HG03159 (cell line): ENCODE results near the gene TEX13D.

Experiments
- ATAC-seq: cut with Tn5 transposase; IDR thresholded peaks from one replicate; pipeline ENCODE4 v1.9.1; 2021; ENCODE audit warnings: mild to moderate bottlenecking, moderate library complexity; ENCODE audit not compliant: unreplicated experiment

Gene TEX13D

DNA sequence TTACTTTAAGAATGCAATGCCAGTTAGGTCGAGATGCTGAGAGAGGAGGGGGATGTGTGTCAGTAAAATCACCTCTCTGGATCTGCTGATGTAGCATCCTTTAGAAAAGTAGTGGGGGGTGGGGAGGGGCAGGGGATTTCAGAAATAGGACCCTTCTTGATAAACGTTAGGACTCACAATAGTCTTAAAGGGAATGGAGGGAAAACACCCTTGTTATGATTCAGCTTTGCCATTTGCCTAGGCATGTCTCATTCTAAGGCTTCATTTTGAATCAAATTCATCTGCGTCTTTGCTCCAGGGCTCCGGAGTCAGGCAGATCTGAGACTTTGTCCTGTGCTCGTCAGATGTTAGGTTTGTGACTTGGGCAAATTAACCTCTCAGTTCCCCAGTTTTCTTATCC, 14.8 kb downstream of the TEX13D start:
- no peak for ATAC-seq

DNA sequence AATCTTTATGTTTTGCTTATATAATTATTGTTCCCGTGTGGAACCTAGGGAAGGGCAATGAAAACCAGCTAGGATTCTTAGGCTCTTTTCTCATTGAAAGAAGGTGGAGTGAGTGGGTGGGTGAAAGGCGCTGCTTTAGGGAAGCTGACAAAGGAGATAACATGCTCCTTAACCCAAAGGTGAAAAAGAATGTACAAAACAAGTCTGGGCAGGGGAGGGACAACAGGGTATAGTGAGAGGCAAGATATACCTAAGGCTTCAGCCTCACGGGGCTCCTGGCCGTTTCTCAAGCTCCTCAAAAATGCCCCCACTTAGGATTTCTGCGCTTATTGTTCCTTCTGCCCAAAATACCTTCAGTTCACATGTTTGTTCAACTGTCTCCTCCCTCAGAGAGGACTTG, 15.7 kb downstream of the TEX13D start:
- ATAC-seq: no peak

DNA sequence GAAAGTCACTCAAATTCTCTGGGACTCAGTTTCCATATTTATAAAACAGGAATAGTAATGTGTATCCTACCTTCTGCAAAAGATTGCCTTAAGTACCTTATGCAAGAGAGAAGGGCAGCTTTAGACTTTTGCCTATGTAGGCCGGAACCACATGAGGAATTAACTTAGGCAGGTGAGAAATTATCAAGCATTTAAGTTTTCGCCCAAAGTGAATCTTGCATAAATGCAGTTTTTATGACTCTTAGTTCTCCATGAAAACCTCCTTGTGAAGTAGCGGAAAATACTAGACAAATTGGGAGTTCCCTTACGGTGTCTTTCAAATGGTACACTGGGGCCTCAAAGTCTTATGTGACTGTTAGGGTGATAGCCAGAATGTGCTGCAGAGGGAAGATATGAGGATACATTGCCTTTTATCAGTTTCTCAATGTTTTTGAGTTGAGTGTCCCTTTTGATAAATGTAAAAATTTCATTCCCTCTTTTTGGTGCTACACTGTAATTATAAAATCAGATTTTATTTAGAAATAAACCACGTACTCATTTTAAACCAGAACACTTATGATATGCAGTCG, 16.5 kb downstream of the TEX13D start:
- ATAC-seq: no peak

DNA sequence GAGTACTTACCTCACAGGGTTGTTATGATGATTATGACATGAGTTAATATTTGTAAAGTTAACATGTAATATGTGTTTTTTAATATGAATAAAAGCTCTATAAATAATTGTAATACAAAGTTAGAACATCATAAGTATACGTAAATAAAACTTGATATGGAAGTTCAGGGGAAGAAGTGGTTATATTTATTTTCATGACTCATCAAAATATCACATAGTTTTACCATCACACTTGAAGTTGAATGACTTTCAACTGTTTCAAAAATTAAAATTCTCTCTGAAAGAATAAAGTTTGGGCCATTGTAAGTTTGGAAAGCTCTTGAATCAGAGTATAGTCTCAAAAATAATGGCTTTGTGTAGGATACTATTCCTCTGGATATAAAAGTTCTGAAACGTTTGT, 22.2 kb downstream of the TEX13D start:
- no peak for ATAC-seq

DNA sequence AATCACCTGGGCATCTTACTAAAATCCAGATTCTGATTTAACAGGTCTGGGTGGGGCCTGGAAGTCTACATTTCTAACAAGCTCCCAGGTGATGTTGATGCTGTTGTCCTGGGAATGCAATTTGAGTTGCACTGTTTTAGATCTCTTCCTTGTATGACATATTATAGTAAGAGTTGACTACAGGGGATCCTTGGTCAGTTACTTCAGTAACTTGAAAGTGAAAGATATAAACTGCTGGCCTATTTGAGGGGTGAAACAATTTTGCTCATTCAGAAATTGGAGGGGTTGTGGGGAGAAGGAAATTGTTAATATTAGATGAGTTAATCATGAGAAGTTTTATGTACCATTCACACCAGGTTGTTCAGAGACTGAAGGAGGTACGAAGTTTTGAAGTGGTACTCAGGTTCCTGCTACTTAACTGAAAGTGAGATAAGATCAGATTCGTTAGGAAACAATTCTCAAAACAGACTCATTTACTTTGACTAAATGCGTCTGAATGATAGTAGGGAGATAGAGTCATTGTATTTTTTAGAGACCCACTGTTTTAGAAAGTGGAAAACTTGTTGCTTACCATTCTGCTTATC, 26.4 kb downstream of the TEX13D start:
- ATAC-seq: no peak

DNA sequence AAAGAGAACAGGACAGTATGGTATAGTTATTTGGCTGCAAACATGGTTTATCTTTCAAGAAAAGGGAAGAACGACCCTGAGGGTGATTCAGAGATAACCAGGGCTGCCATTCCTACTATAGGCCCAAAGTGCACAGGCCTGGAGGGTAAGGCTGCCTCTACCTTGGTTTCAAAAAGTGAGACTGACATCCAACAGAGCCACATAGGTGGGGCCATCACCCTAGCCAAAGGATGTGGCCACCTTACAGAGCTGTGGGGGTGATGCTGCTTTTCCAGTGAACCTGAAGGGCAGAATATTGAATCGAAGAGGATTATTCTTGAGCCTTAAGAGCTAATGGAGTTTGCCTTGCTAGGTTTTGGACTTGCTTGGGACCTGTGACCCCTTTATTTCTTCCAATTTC, 29.6 kb downstream of the TEX13D start:
- ATAC-seq: no peak

DNA sequence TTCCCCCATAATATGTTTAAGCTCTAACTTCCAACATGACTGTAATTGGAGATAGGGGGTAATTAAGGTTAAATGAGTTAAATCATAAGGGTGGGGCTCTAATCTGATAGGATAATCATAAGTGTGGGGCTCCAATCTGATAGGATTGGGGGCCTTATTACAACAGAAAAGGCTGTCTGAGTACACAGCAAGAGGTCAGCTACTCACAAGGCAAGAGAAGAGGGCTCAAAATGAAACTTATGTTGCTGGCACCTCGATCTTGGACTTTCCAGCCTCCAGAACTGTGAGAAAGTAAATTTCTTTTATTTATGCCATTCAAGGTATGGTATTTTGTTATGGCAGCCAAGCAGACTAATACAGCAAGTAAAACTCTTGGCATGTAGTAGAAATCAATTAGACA, 30.3 kb downstream of the TEX13D start:
- no peak for ATAC-seq

DNA sequence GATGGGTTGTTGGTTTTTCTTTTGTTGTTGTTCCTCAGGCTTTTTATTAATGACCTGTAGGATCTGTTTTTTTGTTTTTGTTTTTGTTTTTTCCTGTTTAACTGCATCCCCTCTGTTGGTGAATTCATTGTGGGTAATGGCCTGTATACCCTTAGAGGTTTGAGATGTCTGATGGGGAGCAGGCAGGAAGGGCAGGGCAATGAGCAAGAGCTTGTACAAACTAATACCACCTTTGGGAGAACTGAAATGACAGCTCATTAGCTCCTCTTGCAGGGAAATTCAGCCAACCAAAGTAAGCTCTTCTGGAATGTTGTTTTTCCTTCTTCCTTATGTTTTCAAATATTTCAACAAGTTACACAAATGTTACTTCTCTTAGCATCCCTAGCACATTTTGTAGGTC, 37.3 kb downstream of the TEX13D start:
- no peak for ATAC-seq

DNA sequence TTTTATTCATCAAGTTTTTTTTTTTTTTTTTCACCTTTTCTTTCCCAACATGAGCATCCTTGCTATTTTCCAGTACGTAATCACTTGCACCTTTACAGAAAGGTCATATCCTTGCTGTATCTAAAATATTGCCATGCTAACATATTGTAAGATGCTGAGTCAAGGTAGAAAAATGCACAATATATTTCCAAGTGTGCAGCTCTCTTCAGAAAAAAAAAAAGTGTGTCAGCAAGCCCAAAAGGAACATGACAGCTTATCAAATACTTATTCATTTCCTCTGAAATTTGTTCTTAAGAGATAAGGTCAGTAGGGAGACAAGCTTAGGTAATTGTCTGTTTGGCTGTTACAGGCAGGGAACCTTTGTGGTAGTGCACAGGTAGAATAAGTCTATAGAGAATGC, 40.9 kb downstream of the TEX13D start:
- ATAC-seq: no peak

DNA sequence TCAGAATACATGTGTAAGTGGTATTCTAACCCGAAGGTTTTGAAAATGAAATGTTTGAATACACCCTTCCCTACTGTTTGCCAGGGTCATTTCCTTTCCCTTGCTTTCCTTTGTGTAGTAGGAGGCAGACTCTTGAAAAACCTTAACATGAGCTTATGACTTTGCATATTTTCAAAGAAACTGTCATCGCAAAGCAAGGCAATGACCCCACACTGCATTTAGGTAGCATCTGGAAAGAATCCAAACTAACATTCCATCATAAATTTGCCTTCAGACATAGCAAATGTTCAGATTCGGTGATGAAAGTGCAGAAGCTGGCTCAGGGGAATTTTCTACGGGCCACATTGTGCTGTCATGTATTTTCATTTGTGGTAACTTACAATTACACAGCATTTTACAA, 46.2 kb downstream of the TEX13D start:
- ATAC-seq: no peak

DNA sequence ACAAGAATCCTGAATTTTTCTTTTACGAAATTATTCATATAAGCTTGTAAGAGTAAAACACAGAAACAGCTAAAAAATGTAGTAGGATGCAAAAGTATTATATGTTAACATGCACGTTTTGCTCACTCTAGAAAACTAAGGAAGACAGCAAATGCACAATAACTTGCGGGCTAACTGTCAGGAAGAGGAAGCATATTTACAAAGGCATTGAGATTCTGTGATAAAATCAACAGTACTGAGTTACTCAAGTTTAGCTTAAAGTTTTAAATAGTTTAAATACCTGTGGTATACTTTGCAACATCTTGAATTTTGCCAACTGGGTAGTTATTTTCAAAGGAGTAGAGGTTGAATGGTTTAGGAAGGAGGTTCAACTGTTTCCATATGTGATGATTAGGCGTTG, 50.9 kb downstream of the TEX13D start:
- no peak for ATAC-seq

DNA sequence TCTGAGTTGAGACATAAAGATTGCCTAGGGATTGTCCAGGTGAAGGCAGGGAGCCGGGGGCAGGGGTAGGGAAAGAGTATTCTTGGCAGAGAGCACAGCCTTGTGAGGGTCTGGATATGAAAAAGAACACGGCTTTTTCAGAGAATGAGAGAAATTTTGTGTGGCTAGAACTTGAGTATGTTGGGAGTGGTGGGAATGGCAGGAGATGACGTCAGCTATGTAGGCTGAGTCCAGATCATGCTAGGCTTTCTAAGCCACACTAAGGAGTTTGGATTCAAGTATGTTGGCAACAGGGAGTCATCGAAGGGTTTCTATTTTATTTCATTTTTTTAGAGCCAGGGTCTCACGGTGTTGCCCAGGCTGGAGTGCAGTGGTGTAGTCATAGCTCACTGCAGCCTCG, 53.9 kb downstream of the TEX13D start:
- ATAC-seq: no peak
